MCF 10A (cell line): ENCODE measurements around the gene APOD. TPM values are rescaled to one million over a fixed set of nuclear protein-coding genes. Genes with fewer than 3 reads are reported as not detected.
"Not testable (repeated sequence)": the region's sequence is repeated elsewhere in the genome, so short reads cannot be mapped to it uniquely, and the experiment has no call there.

Source experiments
- BruUV-seq: library from RNA; stranded (reverse); fragments of 400-500 nt; replicated peaks from 2 replicates; lab custom pipeline; 2021; lab: Mats Ljungman, UMichigan
- CTCF ChIA-PET: fragments of 300-600 bp; sonication (Branson Sonifier 250); formaldehyde crosslinking; extraction: SDS; loops from one replicate; lab custom pipeline; 2021; ENCODE audit warnings: antibody characterized with exemption, inconsistent platforms; lab: Yijun Ruan, JAX
- POLR2A ChIA-PET: fragments of 300-600, 350-650 bp; sonication (Branson Sonifier 250); formaldehyde crosslinking; extraction: SDS; loops from one replicate; lab custom pipeline; 2020; ENCODE audit warnings: antibody characterized with exemption, inconsistent platforms; lab: Yijun Ruan, JAX
- DNase-seq: peaks from one replicate; pipeline ENCODE4 v3.0.0-alpha.2; 2018; ENCODE audit not compliant: unreplicated experiment
- H3K27ac Mint-ChIP-seq: one replicate; pipeline ENCODE4 v1.8.0; 2022; ENCODE audit warnings: mild to moderate bottlenecking, low read depth, mixed read lengths; ENCODE audit not compliant: unreplicated experiment
- H3K27me3 Mint-ChIP-seq: one replicate; pipeline ENCODE4 v1.8.0; 2022; ENCODE audit warnings: mixed read lengths; ENCODE audit not compliant: insufficient read depth, unreplicated experiment
- H3K36me3 Mint-ChIP-seq: one replicate; pipeline ENCODE4 v1.8.0; 2022; ENCODE audit warnings: mild to moderate bottlenecking, moderate library complexity, mixed read lengths; ENCODE audit not compliant: insufficient read depth, unreplicated experiment
- H3K4me1 Mint-ChIP-seq: one replicate; pipeline ENCODE4 v1.8.0; 2022; ENCODE audit warnings: mixed read lengths; ENCODE audit not compliant: insufficient read depth, unreplicated experiment
- H3K4me3 Mint-ChIP-seq: one replicate; pipeline ENCODE4 v1.8.0; 2022; ENCODE audit warnings: mild to moderate bottlenecking, moderate library complexity, mixed read lengths; ENCODE audit not compliant: unreplicated experiment
- H3K9me3 Mint-ChIP-seq: one replicate; pipeline ENCODE4 v1.8.0; 2022; ENCODE audit warnings: mixed read lengths; ENCODE audit not compliant: unreplicated experiment
- intact Hi-C: fragments of 100-400 bp; cut with micrococcal nuclease; formaldehyde crosslinking; loops from 2 replicates; pipeline ENCODE4 v1.14.1; 2022
- total RNA-seq: library from RNA; stranded (reverse); gene quantifications from 2 replicates; pipeline ENCODE4 v1.2.3, GENCODE V29; 2022
- TF ChIP-seq, protein P1 (sequence below): fragments of 200-600 bp; IDR thresholded peaks from one replicate; pipeline ENCODE4 v1.8.0; 2022; ENCODE audit warnings: antibody characterized with exemption, mild to moderate bottlenecking; ENCODE audit not compliant: unreplicated experiment

APOD gene
- total RNA-seq, 1 experiment from 2014 or later: 1.9 TPM

DNA sequence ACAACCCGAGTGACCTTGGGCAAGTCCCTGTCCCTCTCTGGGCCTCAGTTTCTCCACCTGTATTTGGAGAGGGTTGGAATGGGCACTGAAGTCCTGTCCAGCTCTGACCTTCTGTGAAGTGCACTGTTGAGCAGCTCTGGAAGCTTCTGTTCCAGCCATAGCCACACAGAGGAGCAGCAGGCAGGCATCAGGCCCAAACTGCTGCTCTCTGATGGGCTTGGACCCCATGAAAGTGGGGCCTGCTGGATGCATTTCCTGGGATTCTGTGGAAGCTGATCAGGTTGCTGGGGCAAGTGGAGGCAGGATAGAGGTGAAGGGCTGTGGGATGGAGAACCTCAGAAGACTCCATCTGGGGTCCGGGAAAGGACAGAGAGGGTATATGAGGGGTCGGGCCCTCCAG, 36.7 kb upstream of the APOD start:
- BruUV-seq, H3K36me3 Mint-ChIP-seq, CTCF ChIA-PET, H3K27me3 Mint-ChIP-seq, H3K4me1 Mint-ChIP-seq, DNase-seq, H3K27ac Mint-ChIP-seq, H3K9me3 Mint-ChIP-seq, intact Hi-C loops, H3K4me3 Mint-ChIP-seq, POLR2A ChIA-PET: not testable (repeated sequence)

- intact Hi-C loops, H3K27ac Mint-ChIP-seq, DNase-seq, H3K4me3 Mint-ChIP-seq, H3K9me3 Mint-ChIP-seq, H3K36me3 Mint-ChIP-seq, POLR2A ChIA-PET, BruUV-seq, H3K27me3 Mint-ChIP-seq, H3K4me1 Mint-ChIP-seq: not testable (repeated sequence)
- CTCF ChIA-PET: interaction anchor here (1.2 kb wide), 1 partner anchor 230 kb away, joined by 5 read pairs; no protein-coding TSS in a partner anchor
Observed at GRCh38 chr3:195619591-195620369, 36.0 kb upstream of the APOD start.

DNA sequence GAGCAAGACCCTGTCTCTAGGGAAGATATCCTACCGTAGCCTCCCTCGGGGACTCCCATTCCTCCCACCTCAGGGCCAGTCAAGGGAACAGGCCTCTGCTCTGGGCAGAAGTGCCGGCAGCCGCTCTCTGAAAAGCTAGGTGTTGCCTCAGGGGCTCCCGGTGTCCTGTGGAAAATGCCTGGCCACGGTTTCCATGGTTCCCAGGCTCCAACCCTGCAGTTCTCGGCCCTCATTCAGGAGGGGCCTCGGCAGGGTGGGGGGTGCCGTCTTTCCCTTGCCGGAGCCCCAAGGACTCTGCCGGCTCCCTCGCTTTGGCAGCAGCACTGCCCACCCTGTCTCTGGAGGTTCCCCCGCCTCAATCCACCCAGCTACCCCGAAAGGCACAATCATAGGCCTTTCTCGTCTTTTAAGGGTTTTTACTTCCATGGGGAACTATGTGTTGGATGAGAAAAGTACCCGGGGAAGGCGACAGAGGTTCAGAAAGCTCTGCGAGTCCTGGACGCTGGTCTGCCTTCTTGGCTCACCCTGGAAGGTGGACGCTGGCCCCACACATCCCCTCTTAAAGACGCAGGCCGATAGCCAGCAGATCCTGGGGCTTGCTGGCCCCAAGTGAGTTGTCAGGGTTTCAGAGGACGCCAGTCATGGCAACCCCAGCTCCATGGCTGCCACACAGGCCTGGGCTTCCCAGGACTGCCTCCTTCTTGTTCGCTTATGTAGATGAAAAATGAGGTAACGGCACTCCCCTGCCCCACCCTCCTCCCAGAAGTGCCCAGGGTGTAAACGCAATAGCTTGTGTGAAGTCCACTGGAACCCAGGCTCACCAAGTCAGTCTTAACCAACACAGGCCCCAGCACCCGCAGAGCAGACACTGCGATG, 34.3 kb upstream of the APOD start:
- H3K27me3 Mint-ChIP-seq, CTCF ChIA-PET, H3K4me3 Mint-ChIP-seq, H3K9me3 Mint-ChIP-seq, BruUV-seq, H3K27ac Mint-ChIP-seq, POLR2A ChIA-PET, H3K4me1 Mint-ChIP-seq, intact Hi-C loops, H3K36me3 Mint-ChIP-seq, DNase-seq: not testable (repeated sequence)

DNA sequence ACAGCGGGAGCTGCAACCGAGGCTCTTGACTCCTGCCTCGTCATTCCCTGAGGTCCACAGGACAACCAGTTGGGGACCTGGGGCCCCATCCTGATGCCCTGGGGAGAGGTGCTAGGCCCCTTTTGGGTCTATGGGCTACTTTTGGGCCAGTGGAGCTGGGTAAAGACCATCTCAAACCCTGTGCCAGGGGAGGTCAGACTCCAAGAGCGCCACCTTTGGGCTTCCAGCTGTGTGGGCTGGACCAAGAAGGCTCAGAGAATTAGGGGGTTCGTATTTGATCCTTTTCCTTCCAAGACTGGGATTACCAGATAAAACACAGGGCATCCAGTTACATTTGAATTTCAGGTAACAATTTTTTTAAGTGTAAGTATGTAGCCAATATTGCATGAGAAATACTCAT, 33.4 kb upstream of the APOD start:
- H3K36me3 Mint-ChIP-seq, BruUV-seq, H3K27me3 Mint-ChIP-seq, DNase-seq, H3K9me3 Mint-ChIP-seq, H3K27ac Mint-ChIP-seq, H3K4me3 Mint-ChIP-seq, H3K4me1 Mint-ChIP-seq, CTCF ChIA-PET, POLR2A ChIA-PET, intact Hi-C loops: not testable (repeated sequence)

DNA sequence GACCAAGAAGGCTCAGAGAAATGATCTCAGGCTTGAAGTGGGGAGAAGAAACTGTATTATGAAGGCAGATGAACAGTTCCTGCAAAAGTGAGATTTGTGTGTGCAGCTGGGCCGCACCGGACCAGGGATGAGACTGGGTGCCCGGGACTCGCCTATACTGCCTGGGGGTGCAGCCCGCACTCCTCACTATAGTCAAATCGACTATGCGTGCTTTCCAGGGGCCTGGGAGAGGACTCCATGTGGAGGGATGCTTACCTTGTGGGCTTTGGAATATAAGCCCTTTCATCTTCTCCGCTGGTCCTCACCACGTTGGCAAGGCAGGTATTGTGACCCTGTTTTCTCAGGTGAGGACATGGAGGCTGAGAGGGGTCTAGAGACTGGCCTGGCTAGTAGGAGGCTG, 32.9 kb upstream of the APOD start:
- intact Hi-C loops: no loop called here
- TF ChIP-seq, protein P1, sequence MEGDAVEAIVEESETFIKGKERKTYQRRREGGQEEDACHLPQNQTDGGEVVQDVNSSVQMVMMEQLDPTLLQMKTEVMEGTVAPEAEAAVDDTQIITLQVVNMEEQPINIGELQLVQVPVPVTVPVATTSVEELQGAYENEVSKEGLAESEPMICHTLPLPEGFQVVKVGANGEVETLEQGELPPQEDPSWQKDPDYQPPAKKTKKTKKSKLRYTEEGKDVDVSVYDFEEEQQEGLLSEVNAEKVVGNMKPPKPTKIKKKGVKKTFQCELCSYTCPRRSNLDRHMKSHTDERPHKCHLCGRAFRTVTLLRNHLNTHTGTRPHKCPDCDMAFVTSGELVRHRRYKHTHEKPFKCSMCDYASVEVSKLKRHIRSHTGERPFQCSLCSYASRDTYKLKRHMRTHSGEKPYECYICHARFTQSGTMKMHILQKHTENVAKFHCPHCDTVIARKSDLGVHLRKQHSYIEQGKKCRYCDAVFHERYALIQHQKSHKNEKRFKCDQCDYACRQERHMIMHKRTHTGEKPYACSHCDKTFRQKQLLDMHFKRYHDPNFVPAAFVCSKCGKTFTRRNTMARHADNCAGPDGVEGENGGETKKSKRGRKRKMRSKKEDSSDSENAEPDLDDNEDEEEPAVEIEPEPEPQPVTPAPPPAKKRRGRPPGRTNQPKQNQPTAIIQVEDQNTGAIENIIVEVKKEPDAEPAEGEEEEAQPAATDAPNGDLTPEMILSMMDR: no peak
- H3K9me3 Mint-ChIP-seq: no peaks in the 10 kb centered on the region
- no peak for DNase-seq
- no peaks in the 10 kb centered on the region for H3K36me3 Mint-ChIP-seq
- no TSS peak for BruUV-seq
- no peaks in the 10 kb centered on the region for H3K4me1 Mint-ChIP-seq
- ChIA-PET CTCF (no interaction called here), POLR2A (no interaction called here)
- H3K27ac Mint-ChIP-seq: no peak overlapping the region
- H3K4me3 Mint-ChIP-seq: no peak overlapping the region
- H3K27me3 Mint-ChIP-seq: peaks cover 5% of the 10 kb centered on the region

GRCh38 chr3:195615952-195616537, 32.3 kb upstream of the APOD start:
- DNase-seq, BruUV-seq, POLR2A ChIA-PET, H3K36me3 Mint-ChIP-seq, H3K4me1 Mint-ChIP-seq, H3K27ac Mint-ChIP-seq, H3K4me3 Mint-ChIP-seq, CTCF ChIA-PET, intact Hi-C loops, H3K9me3 Mint-ChIP-seq: not testable (repeated sequence)
- peaks cover 11% of the 10 kb centered on the region for H3K27me3 Mint-ChIP-seq

GRCh38 chr3:195614672-195615504, 31.1 kb upstream of the APOD start:
- BruUV-seq: not testable (repeated sequence)

More at GRCh38 chr3:195614672-195615504, 31.1 kb upstream of the APOD start:
- DNase-seq, H3K36me3 Mint-ChIP-seq, H3K9me3 Mint-ChIP-seq, H3K27ac Mint-ChIP-seq, H3K4me3 Mint-ChIP-seq, H3K4me1 Mint-ChIP-seq, intact Hi-C loops: not testable (repeated sequence)
- ChIA-PET CTCF (interaction anchor here (0.7 kb wide), 1 partner anchor 771 kb away, joined by 5 read pairs; no protein-coding TSS in a partner anchor), POLR2A (interaction anchor here (0.6 to 0.9 kb wide), 3 partner anchors 46 to 981 kb away, joined by 3 read pairs; no protein-coding TSS in a partner anchor)
- H3K27me3 Mint-ChIP-seq: peaks cover 21% of the 10 kb centered on the region
